Measurements from ENCODE around the gene MARCHF5. TPM values are rescaled to one million over a fixed set of nuclear protein-coding genes. Genes with fewer than 3 reads are reported as not detected.

The MARCHF5 gene
- total RNA-seq, 1 experiment from 2014 or later = 17.6 TPM

GRCh38 chr10:92377962-92378361 is 87.0 kb downstream of the MARCHF5 start:
- no peaks in the 10 kb centered on the region for H3K36me3 Mint-ChIP-seq (ENCODE audit: insufficient read depth in 1 of 3, low read depth in 3 of 3)
- Histone ChIP-seq H3K14ac (ENCODE audit: insufficient read depth, low read length) (no peak overlapping the region), H2BK120ac (ENCODE audit: low read depth, low read length, poor library complexity, severe bottlenecking) (no peak overlapping the region), H3K4me2 (ENCODE audit: insufficient read depth, insufficient read length, low read length) (no peak overlapping the region), H3K18ac (ENCODE audit: insufficient read length, low read depth, low read length) (no peak overlapping the region), H3K9me3 (ENCODE audit: control insufficient read depth, low read depth, low read length) (no peaks in the 10 kb centered on the region), H3K4me1 (ENCODE audit: insufficient read depth, low read length) (no peaks in the 10 kb centered on the region; the same call in 1 of the 2 replicates), H3K23ac (ENCODE audit: insufficient read length, low read depth, low read length) (no peak overlapping the region), H2BK20ac (ENCODE audit: low read depth, low read length, poor library complexity, severe bottlenecking) (no peak overlapping the region), H3K9ac (ENCODE audit: extremely low read depth, insufficient read length, low read length) (no peak overlapping the region), H2BK5ac (ENCODE audit: insufficient read length, low read length) (no peak overlapping the region), H4K5ac (ENCODE audit: insufficient read length, low read depth, low read length) (no peak overlapping the region), H3K4ac (ENCODE audit: low read depth, low read length) (no peak overlapping the region), H3K27ac (ENCODE audit: insufficient read length, low read depth, low read length) (no peak overlapping the region), H3T11ph (ENCODE audit: low read length) (no peak overlapping the region), H3K79me2 (ENCODE audit: insufficient read depth, low read length) (no peaks in the 10 kb centered on the region), H3K27me3 (ENCODE audit: insufficient read depth, low read length) (no peaks in the 10 kb centered on the region), H4K20me1 (ENCODE audit: control insufficient read depth, insufficient read depth, insufficient read length) (no peaks in the 10 kb centered on the region), H4K91ac (ENCODE audit: insufficient read length, low read depth, low read length) (no peak overlapping the region), H2AFZ (ENCODE audit: low read length) (no peak overlapping the region), H2AK5ac (ENCODE audit: insufficient read length, low read length) (no peak overlapping the region), H3K56ac (ENCODE audit: insufficient read length, low read depth, low read length) (no peak overlapping the region), H3K23me2 (ENCODE audit: insufficient read length, low read depth, low read length, poor library complexity, severe bottlenecking) (no peaks in the 10 kb centered on the region), H4K8ac (replicated peaks; ENCODE audit: insufficient read length, low read depth, low read length) (no peak overlapping the region), H2BK12ac (ENCODE audit: insufficient read length, low read depth, low read length) (no peak overlapping the region), H3K79me1 (ENCODE audit: insufficient read depth, low read depth, low read length, poor library complexity, severe bottlenecking) (no peaks in the 10 kb centered on the region), H2BK15ac (ENCODE audit: low read depth, low read length) (no peak overlapping the region)
- no peak overlapping the region for H3K27ac Mint-ChIP-seq
- no peak overlapping the region for H3K4me3 Mint-ChIP-seq
- no peak for DNase-seq
- H3K27me3 Mint-ChIP-seq (ENCODE audit: low read depth) = peaks cover 1% of the 10 kb centered on the region; the same call in 1 of the 2 replicates
- TF ChIP-seq, protein P1, sequence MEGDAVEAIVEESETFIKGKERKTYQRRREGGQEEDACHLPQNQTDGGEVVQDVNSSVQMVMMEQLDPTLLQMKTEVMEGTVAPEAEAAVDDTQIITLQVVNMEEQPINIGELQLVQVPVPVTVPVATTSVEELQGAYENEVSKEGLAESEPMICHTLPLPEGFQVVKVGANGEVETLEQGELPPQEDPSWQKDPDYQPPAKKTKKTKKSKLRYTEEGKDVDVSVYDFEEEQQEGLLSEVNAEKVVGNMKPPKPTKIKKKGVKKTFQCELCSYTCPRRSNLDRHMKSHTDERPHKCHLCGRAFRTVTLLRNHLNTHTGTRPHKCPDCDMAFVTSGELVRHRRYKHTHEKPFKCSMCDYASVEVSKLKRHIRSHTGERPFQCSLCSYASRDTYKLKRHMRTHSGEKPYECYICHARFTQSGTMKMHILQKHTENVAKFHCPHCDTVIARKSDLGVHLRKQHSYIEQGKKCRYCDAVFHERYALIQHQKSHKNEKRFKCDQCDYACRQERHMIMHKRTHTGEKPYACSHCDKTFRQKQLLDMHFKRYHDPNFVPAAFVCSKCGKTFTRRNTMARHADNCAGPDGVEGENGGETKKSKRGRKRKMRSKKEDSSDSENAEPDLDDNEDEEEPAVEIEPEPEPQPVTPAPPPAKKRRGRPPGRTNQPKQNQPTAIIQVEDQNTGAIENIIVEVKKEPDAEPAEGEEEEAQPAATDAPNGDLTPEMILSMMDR (conservative IDR thresholded peaks at IDR 0.05) = no peak
- peaks cover 15 to 17% of the 10 kb centered on the region in 2 experiments for H3K4me1 Mint-ChIP-seq
- H3K9me3 Mint-ChIP-seq = no peaks in the 10 kb centered on the region
- no CpG with 5 or more reads among the region's 4 CpGs for WGBS (ENCODE audit: extremely low coverage, insufficient read length, low lambda C conversion rate)

Measured in H9 (cell line).